Sigmoid colon (tissue), 7 donors: ENCODE measurements around the gene MEF2D. TPM values are rescaled to one million over a fixed set of nuclear protein-coding genes. Genes with fewer than 3 reads are reported as not detected.

Source experiments
- DNase-seq: peaks from one replicate; pipeline ENCODE4 v3.0.0-alpha.2; 2019
- H3K27ac ChIP-seq, 4 donors: fragments of 200-600 bp; sonication (generic); one replicate each; pipeline ENCODE4 v1.5.1; 2016 to 2019; ENCODE audit warnings: mild to moderate bottlenecking in 1 of 4
- H3K27me3 ChIP-seq, 3 donors: fragments of 200-600 bp; sonication (generic); one replicate each; pipeline ENCODE4 v1.5.1; 2019; ENCODE audit warnings: mild to moderate bottlenecking in 1 of 3
- H3K36me3 ChIP-seq, 4 donors: fragments of 200-600 bp; sonication (generic); one replicate each; pipeline ENCODE4 v1.5.1; 2016 to 2019
- H3K4me1 ChIP-seq, 4 donors: fragments of 200-600 bp; sonication (generic); one replicate each; pipeline ENCODE4 v1.5.1; 2017 to 2019
- H3K4me3 ChIP-seq, 4 donors: fragments of 200-600 bp; sonication (generic); one replicate each; pipeline ENCODE4 v1.5.1; 2017 to 2019; ENCODE audit warnings: mild to moderate bottlenecking in 2 of 4, moderate library complexity in 1 of 4
- H3K9me3 ChIP-seq, 4 donors: fragments of 200-600 bp in 3 of 4; sonication (generic) in 3 of 4; one replicate each; pipeline versions ENCODE4 v1.5.1 to v1.6.1; 2013 to 2019
- CTCF ChIP-seq, 4 experiments: fragments of 450-650 bp in 3 of 4; fragments of 200-600 bp in 1 of 4; IDR thresholded peaks; one replicate each; pipeline ENCODE4 v1.5.1; 2016 to 2019; ENCODE audit warnings: antibody characterized with exemption in 4 of 4, mild to moderate bottlenecking in 3 of 4, moderate library complexity in 2 of 4
- EP300 ChIP-seq, 4 donors: sonication (generic); formaldehyde crosslinking; IDR thresholded peaks; one replicate each; pipeline ENCODE4 v1.6.1; 2017; ENCODE audit warnings: antibody characterized with exemption in 4 of 4
- POLR2A ChIP-seq, 2 donors: fragments of 450-650 bp; IDR thresholded peaks; one replicate each; pipeline ENCODE4 v1.6.1; 2016; ENCODE audit warnings: antibody characterized with exemption in 2 of 2, mild to moderate bottlenecking in 2 of 2, moderate library complexity in 2 of 2
- POLR2AphosphoS5 ChIP-seq, 4 donors: sonication (generic); formaldehyde crosslinking; IDR thresholded peaks; one replicate each; pipeline ENCODE4 v1.6.1; 2017; ENCODE audit warnings: antibody characterized with exemption in 4 of 4
- WGBS, 2 donors: extraction: QIAGEN DNeasy Blood & Tissue Kit; methylation state at CpG; one replicate each; pipeline ENCODE4 v1.1.7; 2013; 5-methylcytosine and 5-hydroxymethylcytosine counted together
- intact Hi-C: fragments of 100-400 bp; cut with DNase I; formaldehyde crosslinking; loops from one replicate; pipeline ENCODE4 v1.15.1; 2023
- polyA plus RNA-seq, 3 donors: library from polyadenylated mRNA; stranded (reverse); fragments of 200-250 nt; gene quantifications; one replicate each; pipeline ENCODE4 v1.2.3, GENCODE V29; 2013
- total RNA-seq, 4 donors: library from RNA; depleted of rRNA; stranded (reverse); fragments of >200 nt; gene quantifications; one replicate each; pipeline ENCODE4 v1.1.0, GENCODE V29; 2016
- donor health status: healthy with polysubstance abuse.
- donor health status: Bipolar disorder and iron deficiency.
- donor health status: healthy.

The MEF2D gene
- total and polyA plus RNA-seq, 7 donors: 13.2 to 61.6 (median 39.8) TPM

GRCh38 chr1:156504438-156504813 lies 3.9 kb upstream of the MEF2D start:
- H3K27me3 ChIP-seq: no peaks in the 10 kb centered on the region
- peak overlapping the region; percentile 17 to 38 (median 32) for H3K4me3 ChIP-seq
- 28 to 31% methylated on average over 5 of the region's 5 CpGs for WGBS, 2 donors
- peak overlapping the region; percentile 98 to 100 (median 100) for H3K27ac ChIP-seq
- intact Hi-C loops: no loop called here
- DNase-seq: no peak
- H3K4me1 ChIP-seq: peaks cover 0 to 69% (median 64%) of the 10 kb centered on the region in 4 donors
- TF ChIP-seq POLR2AphosphoS5 (IDR thresholded peaks at IDR 0.05) (no peak), EP300 (IDR thresholded peaks at IDR 0.05) (no peak), POLR2A (IDR thresholded peaks at IDR 0.05) (no peak), CTCF (IDR thresholded peaks at IDR 0.05) (no peak)
- no peaks in the 10 kb centered on the region for H3K9me3 ChIP-seq
- no peaks in the 10 kb centered on the region for H3K36me3 ChIP-seq

GRCh38 chr1:156503698-156504437 lies 3.3 kb upstream of the MEF2D start:
- no peak for DNase-seq
- H3K36me3 ChIP-seq: no peaks in the 10 kb centered on the region
- H3K4me3 ChIP-seq: no peak overlapping the region
- intact Hi-C loops: no loop called here
- 68 to 69% methylated on average over 5 of the region's 5 CpGs for WGBS, 2 donors
- H3K27ac ChIP-seq: peak overlapping the region; percentile 98 to 100 (median 100)
- H3K9me3 ChIP-seq: no peaks in the 10 kb centered on the region
- TF ChIP-seq EP300 (IDR thresholded peaks at IDR 0.05) (no peak), POLR2AphosphoS5 (IDR thresholded peaks at IDR 0.05) (no peak), POLR2A (IDR thresholded peaks at IDR 0.05) (no peak), CTCF (IDR thresholded peaks at IDR 0.05) (no peak)
- no peaks in the 10 kb centered on the region for H3K27me3 ChIP-seq
- H3K4me1 ChIP-seq: peaks cover 0 to 65% (median 62%) of the 10 kb centered on the region in 4 donors

DNA sequence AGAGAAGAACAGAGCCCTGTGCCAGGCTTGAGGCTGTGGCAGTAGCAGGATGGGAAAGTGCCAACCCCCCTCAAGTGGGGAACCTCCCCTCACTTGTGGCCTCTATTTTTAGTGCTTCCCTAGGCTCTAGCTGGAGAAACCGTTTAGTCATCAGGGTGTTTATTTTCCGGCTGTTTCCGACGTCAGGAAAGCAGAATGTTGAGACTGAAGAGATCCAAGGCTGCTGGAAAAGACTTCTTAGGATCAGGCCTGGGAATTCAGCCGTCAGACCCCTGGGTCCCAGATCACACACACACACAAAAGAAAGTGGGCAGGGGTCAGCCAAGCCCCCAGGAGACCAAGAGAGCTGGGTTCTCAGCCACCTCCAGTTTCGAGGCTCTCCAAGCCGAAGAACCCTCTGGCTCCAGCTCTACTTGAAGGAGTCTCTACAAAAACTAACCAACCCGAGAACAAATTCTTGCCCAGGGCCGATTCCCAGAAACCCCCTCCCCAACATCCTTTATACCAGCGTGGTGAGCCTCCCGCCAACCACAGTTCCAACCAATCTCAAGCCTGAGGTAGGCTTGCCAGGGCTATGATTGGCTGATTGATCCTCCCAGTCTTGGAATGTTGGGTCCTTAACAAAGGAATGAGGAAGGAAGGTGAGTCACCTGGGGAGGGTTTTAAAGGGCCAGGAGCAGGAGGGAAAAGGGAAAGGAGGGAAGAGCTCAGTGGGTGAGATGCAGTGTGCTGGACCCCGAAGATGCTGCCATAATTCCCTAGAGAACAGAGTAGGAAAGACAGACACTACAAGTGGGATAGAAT lies 2.5 kb upstream of the MEF2D start:
- H3K27me3 ChIP-seq: no peaks in the 10 kb centered on the region
- peak; percentile 97 for DNase-seq
- peaks cover 0 to 65% (median 62%) of the 10 kb centered on the region in 4 donors for H3K4me1 ChIP-seq
- intact Hi-C loops: no loop called here
- peak overlapping the region; percentile 98 to 100 (median 100) for H3K27ac ChIP-seq
- no peaks in the 10 kb centered on the region for H3K9me3 ChIP-seq
- peak overlapping the region in 3 of 4 donors; percentile 12 to 29 (median 26) for H3K4me3 ChIP-seq
- TF ChIP-seq POLR2A (IDR thresholded peaks at IDR 0.05): peak; percentile 22 to 54
- peak in 3 of 4 donors; percentile 88 to 97 (median 92) for TF ChIP-seq EP300 (IDR thresholded peaks at IDR 0.05)
- TF ChIP-seq CTCF (IDR thresholded peaks at IDR 0.05): no peak
- peak; percentile 92 to 96 (median 92) for TF ChIP-seq POLR2AphosphoS5 (IDR thresholded peaks at IDR 0.05)
- H3K36me3 ChIP-seq: no peaks in the 10 kb centered on the region
- WGBS, 2 donors: 23 to 24% methylated on average over 12 of the region's 12 CpGs

GRCh38 chr1:156502391-156502893 lies 1.9 kb upstream of the MEF2D start:
- no peaks in the 10 kb centered on the region for H3K9me3 ChIP-seq
- TF ChIP-seq CTCF (IDR thresholded peaks at IDR 0.05) (no peak), POLR2A (IDR thresholded peaks at IDR 0.05) (peak in 1 of 2 donors; percentile 63), POLR2AphosphoS5 (IDR thresholded peaks at IDR 0.05) (no peak), EP300 (IDR thresholded peaks at IDR 0.05) (no peak)
- no peak for DNase-seq
- intact Hi-C loops: no loop called here
- no peaks in the 10 kb centered on the region for H3K27me3 ChIP-seq
- no peaks in the 10 kb centered on the region for H3K36me3 ChIP-seq
- no peak overlapping the region for H3K4me3 ChIP-seq
- peak overlapping the region; percentile 98 to 100 (median 100) for H3K27ac ChIP-seq
- 15 to 30% methylated on average over 1 of the region's 1 CpG for WGBS, 2 donors
- H3K4me1 ChIP-seq: peaks cover 0 to 65% (median 62%) of the 10 kb centered on the region in 4 donors
